Measurements from ENCODE around the gene TAF3.

DNA sequence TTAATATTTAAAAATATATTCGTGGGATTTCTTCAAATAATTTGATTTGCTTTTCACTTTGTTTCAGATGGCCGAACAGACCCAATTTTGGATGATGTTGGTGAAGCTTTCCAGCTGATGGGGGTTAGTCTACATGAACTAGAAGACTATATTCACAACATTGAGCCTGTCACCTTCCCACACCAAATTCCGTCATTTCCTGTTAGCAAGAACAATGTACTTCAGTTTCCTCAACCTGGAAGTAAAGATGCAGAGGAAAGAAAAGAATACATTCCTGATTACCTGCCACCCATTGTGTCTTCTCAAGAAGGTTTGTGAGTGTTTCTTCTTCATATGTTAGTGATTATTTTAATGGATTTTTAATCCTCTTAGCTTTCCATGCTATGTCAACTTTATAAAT is 5.9 kb downstream of the TAF3 start:
- TF ChIP-seq CTCF (IDR thresholded peaks at IDR 0.05): no peak
- TF ChIP-seq POLR2A (IDR thresholded peaks at IDR 0.05): no peak

All from uterus (tissue), 2 donors.